COLO668 (cell line): ENCODE results near the gene ATF1.
"Not testable (repeated sequence)": the region's sequence is repeated elsewhere in the genome, so short reads cannot be mapped to it uniquely, and the experiment has no call there.

ENCODE experiments used
- DNase-seq: peaks from one replicate; lab custom pipeline; 2025; ENCODE audit not compliant: unreplicated experiment; lab: John Stamatoyannopoulos, UW

The ATF1 gene

DNA sequence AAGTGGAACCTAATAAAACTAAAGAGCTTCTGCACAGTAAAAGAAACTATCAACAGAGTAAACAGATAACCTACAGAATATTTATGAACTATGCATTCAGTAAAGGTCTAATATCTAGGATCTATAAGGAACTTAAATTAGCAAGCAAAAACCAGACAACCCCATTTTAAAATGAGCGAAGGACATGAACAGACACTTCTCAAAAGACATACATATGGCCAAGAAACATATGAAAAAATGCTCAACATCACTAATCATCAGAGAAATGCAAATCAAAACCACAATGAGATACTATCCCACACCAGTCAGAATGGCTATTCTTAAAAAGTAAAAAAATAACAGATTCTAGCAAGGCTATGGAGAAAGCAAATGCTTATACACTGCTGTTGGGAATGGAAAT lies 91.3 kb downstream of the ATF1 start:
- DNase-seq, result not testable (repeated sequence)

DNA sequence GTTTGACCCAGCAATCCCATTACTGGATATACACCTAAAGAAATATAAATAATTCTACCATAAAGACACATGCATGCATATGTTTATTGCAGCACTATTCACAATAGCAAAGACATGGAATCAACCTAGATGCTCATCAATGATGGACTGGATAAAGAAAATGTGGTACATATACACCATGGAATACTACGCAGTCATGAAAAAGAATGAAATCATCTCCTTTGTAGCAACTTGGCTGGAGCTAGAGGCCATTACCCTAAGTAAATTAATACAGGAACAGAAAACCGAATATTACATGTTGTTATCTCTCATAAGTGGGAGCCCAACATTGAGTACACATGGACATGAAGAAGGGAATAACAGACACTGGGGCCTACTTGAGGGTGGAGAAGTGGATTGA lies 91.8 kb downstream of the ATF1 start:
- not testable (repeated sequence) for DNase-seq

GRCh38 chr12:50859621-50860310 lies 95.9 kb downstream of the ATF1 start:
- DNase-seq, result no peak

DNA sequence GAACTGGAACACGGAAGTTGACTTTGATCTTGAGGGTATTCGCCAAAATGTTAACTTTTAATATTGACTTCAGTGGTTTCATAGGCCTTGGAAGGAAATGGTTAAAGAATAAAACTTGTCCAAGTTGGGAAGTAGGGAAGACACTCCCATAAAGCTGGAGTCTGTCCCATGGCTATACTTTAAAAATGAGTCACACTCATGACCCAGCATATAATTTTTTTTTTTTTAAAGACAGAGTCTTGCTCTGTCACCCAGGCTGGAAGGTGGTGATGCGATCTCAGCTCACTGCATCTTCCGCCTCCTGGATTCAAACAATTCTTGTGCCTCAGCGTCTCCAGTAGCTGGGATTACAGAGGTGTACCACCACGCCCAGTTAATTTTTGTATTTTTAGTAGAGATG lies 98.4 kb downstream of the ATF1 start:
- no peak for DNase-seq

- no peak for DNase-seq
Measured at GRCh38 chr12:50865266-50865665, 101.4 kb downstream of the ATF1 start.

DNA sequence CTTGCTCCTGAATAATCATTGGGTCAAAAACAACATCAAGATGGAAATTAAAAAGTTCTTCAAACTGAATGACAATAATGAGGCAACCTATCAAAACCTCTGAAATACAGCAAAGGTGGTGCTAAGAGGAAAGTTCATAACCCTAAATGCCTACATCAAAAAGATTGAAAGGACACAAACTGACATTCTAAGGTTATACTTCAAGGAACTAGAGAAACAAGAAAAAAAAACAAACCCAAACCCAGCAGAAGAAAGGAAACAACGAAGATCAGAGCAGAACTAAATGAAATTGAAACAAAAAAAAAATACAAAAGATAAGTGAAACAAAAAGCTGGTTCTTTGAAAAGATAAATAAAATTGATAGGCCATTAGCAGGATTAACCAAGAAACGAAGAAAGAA lies 105.0 kb downstream of the ATF1 start:
- DNase-seq, result not testable (repeated sequence)
